Measurements from ENCODE around the gene TANK.

The TANK gene

GRCh38 chr2:161283926-161284325 is 123.7 kb downstream of the TANK start:
- no peak overlapping the region for H3K4me3 ChIP-seq (ENCODE audit: low read depth, low read length)
- TF ChIP-seq CTCF (IDR thresholded peaks at IDR 0.05; ENCODE audit: low read depth, low read length), result no peak

Measured in WI38 (cell line).